ENCODE results near the gene TMEM52B.
"Not testable (repeated sequence)": the region's sequence is repeated elsewhere in the genome, so short reads cannot be mapped to it uniquely, and the experiment has no call there.

The TMEM52B gene

GRCh38 chr12:10221846-10222245 lies 43.0 kb downstream of the TMEM52B start:
- no peak for TF ChIP-seq CTCF (IDR thresholded peaks at IDR 0.05; ENCODE audit: low read depth, low read length)
- DNase-seq (ENCODE audit: extremely low read depth, low read depth): no peak

- DNase-seq (ENCODE audit: extremely low read depth, low read depth): no peak
- TF ChIP-seq CTCF (IDR thresholded peaks at IDR 0.05; ENCODE audit: low read depth, low read length): no peak
These were observed 44.4 kb downstream of the TMEM52B start for GRCh38 chr12:10223208-10223607.

- not testable (repeated sequence) for DNase-seq (ENCODE audit: extremely low read depth, low read depth)
These were observed 46.6 kb downstream of the TMEM52B start for GRCh38 chr12:10225426-10225825.

GRCh38 chr12:10226086-10226485 lies 47.3 kb downstream of the TMEM52B start:
- no peak for DNase-seq (ENCODE audit: extremely low read depth, low read depth)
- no peak for TF ChIP-seq CTCF (IDR thresholded peaks at IDR 0.05; ENCODE audit: low read depth, low read length)

- no peak for TF ChIP-seq CTCF (IDR thresholded peaks at IDR 0.05; ENCODE audit: low read depth, low read length)
- DNase-seq (ENCODE audit: extremely low read depth, low read depth): no peak
These were observed 47.9 kb downstream of the TMEM52B start for GRCh38 chr12:10226731-10227130.

GRCh38 chr12:10227648-10228047 lies 48.8 kb downstream of the TMEM52B start:
- TF ChIP-seq CTCF (IDR thresholded peaks at IDR 0.05; ENCODE audit: low read depth, low read length): no peak
- DNase-seq (ENCODE audit: extremely low read depth, low read depth): no peak

- DNase-seq (ENCODE audit: extremely low read depth, low read depth): no peak
- TF ChIP-seq CTCF (IDR thresholded peaks at IDR 0.05; ENCODE audit: low read depth, low read length): no peak
These were observed 55.7 kb downstream of the TMEM52B start for GRCh38 chr12:10234562-10234961.

- no peak for DNase-seq (ENCODE audit: extremely low read depth, low read depth)
- peak; percentile 86 for TF ChIP-seq CTCF (IDR thresholded peaks at IDR 0.05; ENCODE audit: low read depth, low read length)
These were observed 57.2 kb downstream of the TMEM52B start for GRCh38 chr12:10235761-10236631.

All from AG09319 (cell line).